ENCODE results near the gene WDFY2. TPM values are rescaled to one million over a fixed set of nuclear protein-coding genes. Genes with fewer than 3 reads are reported as not detected.

The WDFY2 gene
- total and polyA plus RNA-seq, 2 of the 13 experiments (the other 11 are each of a cell fraction or from before 2014, with no cell fraction given) = 22.6 to 27.0 TPM

DNA sequence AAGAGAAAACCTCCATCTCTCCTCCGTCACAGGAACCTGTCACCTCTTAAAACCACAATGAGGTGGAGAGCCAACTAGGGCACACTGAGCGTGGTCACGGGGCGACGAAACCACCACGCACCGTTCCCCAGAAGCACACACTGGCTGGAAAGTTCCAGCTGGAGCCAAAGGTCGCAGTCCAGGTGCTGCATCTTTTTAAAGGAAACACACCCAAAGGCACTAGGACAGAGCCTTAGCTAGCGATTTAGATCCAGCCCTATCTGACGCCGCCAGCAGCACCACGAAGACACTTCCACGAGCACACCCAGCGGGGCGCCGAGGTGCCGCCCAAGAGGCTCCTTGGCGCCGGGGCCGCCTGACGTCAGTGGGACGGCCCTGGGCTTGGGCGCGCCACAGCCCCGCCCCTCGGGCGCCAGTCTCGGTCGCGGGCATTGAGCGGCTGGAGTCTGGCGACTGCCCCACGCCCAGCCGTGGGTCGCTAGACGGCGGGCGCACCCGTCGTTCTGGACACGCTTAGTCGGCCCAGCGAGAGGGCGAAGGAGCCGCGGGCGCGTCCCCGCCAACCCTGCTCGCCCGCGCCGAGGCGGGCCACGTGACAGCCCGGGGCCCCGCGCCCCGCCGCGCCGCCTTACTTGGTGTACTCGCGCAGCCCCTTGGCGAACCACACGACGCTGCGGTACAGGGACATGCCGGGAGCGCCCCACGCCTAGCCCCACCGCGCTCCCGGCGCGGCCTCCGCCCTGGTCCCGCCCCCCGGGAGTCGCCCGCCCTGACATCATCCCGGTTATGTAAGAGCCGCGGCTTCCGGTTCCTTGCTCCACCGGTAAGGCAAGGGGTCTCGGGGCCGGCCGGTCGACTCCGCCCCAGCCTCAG, 219.4 kb downstream of the WDFY2 start, which contains the start of gene DHRS12 (continued):
- TF ChIP-seq, protein P1, sequence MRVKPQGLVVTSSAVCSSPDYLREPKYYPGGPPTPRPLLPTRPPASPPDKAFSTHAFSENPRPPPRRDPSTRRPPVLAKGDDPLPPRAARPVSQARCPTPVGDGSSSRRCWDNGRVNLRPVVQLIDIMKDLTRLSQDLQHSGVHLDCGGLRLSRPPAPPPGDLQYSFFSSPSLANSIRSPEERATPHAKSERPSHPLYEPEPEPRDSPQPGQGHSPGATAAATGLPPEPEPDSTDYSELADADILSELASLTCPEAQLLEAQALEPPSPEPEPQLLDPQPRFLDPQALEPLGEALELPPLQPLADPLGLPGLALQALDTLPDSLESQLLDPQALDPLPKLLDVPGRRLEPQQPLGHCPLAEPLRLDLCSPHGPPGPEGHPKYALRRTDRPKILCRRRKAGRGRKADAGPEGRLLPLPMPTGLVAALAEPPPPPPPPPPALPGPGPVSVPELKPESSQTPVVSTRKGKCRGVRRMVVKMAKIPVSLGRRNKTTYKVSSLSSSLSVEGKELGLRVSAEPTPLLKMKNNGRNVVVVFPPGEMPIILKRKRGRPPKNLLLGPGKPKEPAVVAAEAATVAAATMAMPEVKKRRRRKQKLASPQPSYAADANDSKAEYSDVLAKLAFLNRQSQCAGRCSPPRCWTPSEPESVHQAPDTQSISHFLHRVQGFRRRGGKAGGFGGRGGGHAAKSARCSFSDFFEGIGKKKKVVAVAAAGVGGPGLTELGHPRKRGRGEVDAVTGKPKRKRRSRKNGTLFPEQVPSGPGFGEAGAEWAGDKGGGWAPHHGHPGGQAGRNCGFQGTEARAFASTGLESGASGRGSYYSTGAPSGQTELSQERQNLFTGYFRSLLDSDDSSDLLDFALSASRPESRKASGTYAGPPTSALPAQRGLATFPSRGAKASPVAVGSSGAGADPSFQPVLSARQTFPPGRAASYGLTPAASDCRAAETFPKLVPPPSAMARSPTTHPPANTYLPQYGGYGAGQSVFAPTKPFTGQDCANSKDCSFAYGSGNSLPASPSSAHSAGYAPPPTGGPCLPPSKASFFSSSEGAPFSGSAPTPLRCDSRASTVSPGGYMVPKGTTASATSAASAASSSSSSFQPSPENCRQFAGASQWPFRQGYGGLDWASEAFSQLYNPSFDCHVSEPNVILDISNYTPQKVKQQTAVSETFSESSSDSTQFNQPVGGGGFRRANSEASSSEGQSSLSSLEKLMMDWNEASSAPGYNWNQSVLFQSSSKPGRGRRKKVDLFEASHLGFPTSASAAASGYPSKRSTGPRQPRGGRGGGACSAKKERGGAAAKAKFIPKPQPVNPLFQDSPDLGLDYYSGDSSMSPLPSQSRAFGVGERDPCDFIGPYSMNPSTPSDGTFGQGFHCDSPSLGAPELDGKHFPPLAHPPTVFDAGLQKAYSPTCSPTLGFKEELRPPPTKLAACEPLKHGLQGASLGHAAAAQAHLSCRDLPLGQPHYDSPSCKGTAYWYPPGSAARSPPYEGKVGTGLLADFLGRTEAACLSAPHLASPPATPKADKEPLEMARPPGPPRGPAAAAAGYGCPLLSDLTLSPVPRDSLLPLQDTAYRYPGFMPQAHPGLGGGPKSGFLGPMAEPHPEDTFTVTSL (CRISPR knock-in tag; IDR thresholded peaks at IDR 0.05; ENCODE audit: borderline replicate concordance) = no peak
- TF ChIP-seq KAT8 (CRISPR knock-in tag; IDR thresholded peaks at IDR 0.05) (peak; percentile 41), XRCC5 (optimal IDR thresholded peaks at IDR 0.05; ENCODE audit: low read length) (no peak), RAD51 (IDR thresholded peaks at IDR 0.05; ENCODE audit: borderline replicate concordance) (no peak), NR2C2 (CRISPR knock-in tag; IDR thresholded peaks at IDR 0.05; ENCODE audit: borderline replicate concordance) (no peak), RORA (CRISPR knock-in tag; IDR thresholded peaks at IDR 0.05) (no peak), ZNF83 (CRISPR knock-in tag; IDR thresholded peaks at IDR 0.05; ENCODE audit: borderline replicate concordance) (no peak), ZNF432 (CRISPR knock-in tag; IDR thresholded peaks at IDR 0.05; ENCODE audit: borderline replicate concordance) (no peak), NFIB (CRISPR knock-in tag; IDR thresholded peaks at IDR 0.05; ENCODE audit: borderline replicate concordance) (no peak), PHF20 (CRISPR knock-in tag; IDR thresholded peaks at IDR 0.05) (0 out of 2 replicates have a peak, but pooled peaks have one; percentile 58), JDP2 (CRISPR knock-in tag; IDR thresholded peaks at IDR 0.05; ENCODE audit: borderline replicate concordance) (no peak; the same call in 1 of the 2 replicates), ZNF331 (CRISPR knock-in tag; IDR thresholded peaks at IDR 0.05) (peak; percentile 25; the same call in 1 of the 2 replicates), SRY (CRISPR knock-in tag; IDR thresholded peaks at IDR 0.05) (peak; percentile 97), ZNF17 (CRISPR knock-in tag; IDR thresholded peaks at IDR 0.05) (no peak), ZNF335 (CRISPR knock-in tag; IDR thresholded peaks at IDR 0.05) (no peak), CEBPB (IDR thresholded peaks at IDR 0.05; ENCODE audit: borderline replicate concordance, low read depth, low read length) (peak; percentile 31; the same call in 1 of the 2 replicates)
- TF ChIP-seq, protein P2, sequence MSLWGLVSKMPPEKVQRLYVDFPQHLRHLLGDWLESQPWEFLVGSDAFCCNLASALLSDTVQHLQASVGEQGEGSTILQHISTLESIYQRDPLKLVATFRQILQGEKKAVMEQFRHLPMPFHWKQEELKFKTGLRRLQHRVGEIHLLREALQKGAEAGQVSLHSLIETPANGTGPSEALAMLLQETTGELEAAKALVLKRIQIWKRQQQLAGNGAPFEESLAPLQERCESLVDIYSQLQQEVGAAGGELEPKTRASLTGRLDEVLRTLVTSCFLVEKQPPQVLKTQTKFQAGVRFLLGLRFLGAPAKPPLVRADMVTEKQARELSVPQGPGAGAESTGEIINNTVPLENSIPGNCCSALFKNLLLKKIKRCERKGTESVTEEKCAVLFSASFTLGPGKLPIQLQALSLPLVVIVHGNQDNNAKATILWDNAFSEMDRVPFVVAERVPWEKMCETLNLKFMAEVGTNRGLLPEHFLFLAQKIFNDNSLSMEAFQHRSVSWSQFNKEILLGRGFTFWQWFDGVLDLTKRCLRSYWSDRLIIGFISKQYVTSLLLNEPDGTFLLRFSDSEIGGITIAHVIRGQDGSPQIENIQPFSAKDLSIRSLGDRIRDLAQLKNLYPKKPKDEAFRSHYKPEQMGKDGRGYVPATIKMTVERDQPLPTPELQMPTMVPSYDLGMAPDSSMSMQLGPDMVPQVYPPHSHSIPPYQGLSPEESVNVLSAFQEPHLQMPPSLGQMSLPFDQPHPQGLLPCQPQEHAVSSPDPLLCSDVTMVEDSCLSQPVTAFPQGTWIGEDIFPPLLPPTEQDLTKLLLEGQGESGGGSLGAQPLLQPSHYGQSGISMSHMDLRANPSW (CRISPR knock-in tag; IDR thresholded peaks at IDR 0.05; ENCODE audit: borderline replicate concordance) = no peak
- TF ChIP-seq, protein P3, sequence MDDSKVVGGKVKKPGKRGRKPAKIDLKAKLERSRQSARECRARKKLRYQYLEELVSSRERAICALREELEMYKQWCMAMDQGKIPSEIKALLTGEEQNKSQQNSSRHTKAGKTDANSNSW (CRISPR knock-in tag; IDR thresholded peaks at IDR 0.05; ENCODE audit: borderline replicate concordance) = no peak
- TF ChIP-seq, protein P4, sequence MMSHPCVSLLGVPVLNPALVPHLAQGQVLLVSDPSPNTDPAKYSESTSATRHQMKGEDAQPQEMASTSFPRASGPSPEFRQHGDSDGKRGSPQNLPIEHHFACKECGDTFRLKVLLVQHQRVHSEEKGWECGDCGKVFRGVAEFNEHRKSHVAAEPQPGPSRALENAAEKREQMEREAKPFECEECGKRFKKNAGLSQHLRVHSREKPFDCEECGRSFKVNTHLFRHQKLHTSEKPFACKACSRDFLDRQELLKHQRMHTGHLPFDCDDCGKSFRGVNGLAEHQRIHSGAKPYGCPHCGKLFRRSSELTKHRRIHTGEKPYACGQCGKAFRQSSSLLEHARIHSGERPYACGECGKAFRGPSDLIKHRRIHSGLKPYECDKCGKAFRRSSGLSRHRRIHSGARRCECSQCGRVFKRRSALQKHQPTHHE (CRISPR knock-in tag; IDR thresholded peaks at IDR 0.05; ENCODE audit: borderline replicate concordance) = no peak

Measured in HepG2 (cell line).